GM18867 (cell line): Measurements from ENCODE around the gene MTIF2.
A peak's percentile ranks its signal among the peaks of the same experiment; 100 is the strongest.
"Not testable (repeated sequence)": the region's sequence is repeated elsewhere in the genome, so short reads cannot be mapped to it uniquely, and the experiment has no call there.

Experiments
- ATAC-seq: cut with Tn5 transposase; IDR thresholded peaks from one replicate; pipeline ENCODE4 v1.9.1; 2021; ENCODE audit warnings: mild to moderate bottlenecking, moderate library complexity; ENCODE audit not compliant: unreplicated experiment

Gene MTIF2, protein sequence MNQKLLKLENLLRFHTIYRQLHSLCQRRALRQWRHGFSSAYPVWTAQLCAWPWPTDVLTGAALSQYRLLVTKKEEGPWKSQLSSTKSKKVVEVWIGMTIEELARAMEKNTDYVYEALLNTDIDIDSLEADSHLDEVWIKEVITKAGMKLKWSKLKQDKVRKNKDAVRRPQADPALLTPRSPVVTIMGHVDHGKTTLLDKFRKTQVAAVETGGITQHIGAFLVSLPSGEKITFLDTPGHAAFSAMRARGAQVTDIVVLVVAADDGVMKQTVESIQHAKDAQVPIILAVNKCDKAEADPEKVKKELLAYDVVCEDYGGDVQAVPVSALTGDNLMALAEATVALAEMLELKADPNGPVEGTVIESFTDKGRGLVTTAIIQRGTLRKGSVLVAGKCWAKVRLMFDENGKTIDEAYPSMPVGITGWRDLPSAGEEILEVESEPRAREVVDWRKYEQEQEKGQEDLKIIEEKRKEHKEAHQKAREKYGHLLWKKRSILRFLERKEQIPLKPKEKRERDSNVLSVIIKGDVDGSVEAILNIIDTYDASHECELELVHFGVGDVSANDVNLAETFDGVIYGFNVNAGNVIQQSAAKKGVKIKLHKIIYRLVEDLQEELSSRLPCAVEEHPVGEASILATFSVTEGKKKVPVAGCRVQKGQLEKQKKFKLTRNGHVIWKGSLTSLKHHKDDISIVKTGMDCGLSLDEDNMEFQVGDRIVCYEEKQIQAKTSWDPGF

DNA sequence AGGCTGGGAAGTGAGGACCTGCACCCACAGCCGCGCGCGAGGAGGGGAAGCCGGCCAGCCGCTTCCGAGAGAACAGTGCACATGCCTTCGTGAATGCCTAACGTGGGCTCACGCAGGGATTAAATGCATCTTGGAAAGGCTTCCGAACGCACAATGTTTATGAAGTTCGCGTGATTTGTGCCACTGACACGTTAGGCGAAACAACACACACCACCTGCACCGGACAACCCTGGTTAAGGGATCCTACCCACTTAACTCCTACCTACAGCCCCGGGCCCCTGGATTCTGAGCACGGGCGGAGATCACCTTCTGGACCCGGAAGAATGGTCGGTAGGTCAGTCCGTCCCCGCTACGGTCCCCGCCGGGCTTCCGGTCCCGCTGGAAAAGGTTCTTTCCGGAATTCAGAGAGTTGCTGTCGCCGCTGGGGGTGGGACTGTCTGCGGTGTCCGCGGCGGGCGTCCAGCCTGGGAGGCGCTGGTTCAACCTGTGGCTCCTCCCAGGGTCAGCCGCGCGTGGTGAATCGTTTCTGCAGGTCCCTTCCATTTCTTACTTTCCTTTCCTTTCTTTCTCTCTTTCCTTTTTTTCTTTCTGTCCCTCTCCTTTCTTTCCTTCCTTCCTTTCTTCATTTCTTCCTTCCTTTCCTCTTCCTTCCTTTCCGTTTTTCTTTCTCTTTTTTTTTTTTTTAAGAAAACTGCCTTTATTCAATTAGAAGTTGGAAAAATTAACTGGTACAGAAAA lies at the start of gene MTIF2:
TSS of gene MTIF2 (minus strand) at position 325 of the 738 bp plus-strand sequence. CDS start 5,373 bp downstream, outside the sequence.
- ATAC-seq = peak; percentile 93

DNA sequence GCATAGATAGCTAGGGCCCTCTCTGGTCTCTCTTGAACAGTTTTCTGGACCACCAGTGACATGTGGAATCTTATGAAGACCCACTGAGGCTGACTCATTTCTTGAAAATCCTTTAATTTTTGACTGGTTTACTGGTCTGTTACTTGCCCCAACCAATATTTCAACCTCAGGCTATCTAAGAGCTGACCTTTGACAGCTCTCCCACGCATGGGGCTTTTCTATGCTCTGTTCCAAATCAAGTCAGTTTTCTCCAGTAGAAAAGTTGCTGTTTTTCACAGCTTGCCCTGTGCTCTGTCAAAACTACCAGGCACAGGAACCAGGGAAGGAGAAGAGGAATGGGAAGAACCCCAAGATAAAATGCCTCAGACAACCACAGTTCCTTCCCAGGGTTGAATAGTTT lies 46.0 kb upstream of the MTIF2 start:
- no peak for ATAC-seq

DNA sequence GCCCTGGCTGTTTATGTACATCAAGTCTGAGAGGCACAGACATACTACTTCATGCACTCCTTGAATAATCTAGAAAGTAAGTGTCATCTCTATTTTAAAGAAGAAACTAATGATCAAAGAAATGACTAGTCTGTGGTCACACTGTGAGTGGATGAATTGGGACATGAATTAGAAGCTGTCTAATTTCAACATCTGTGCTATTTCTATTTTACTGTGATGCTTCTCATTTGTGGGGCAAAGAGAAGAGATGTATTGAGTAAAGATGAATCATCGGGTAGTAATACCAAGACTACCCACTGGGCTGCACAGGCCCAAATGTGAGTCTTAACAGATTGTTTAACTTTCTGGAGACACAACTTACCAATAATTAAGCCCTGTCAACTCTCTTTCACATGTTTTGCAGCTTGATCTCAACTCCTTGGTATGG lies 42.4 kb upstream of the MTIF2 start:
- ATAC-seq = peak; percentile 94

DNA sequence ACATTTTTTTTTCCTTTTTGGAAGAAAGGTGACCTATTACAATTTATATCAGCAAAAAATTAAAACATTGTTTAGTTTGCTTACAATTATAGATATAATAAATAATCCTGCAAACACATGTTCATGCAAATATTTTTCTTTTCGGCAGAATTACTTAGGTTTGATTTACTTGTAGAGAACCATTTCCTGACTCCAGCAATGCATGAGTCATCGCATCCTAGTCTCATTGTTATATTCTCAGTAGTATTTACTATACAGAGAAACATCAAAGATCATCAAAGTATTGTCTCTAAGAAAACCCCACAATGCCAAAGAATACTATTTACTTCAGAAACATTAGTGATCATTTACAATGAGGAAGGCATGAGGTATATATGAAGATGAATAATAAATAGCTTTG lies 40.4 kb upstream of the MTIF2 start:
- no peak for ATAC-seq

DNA sequence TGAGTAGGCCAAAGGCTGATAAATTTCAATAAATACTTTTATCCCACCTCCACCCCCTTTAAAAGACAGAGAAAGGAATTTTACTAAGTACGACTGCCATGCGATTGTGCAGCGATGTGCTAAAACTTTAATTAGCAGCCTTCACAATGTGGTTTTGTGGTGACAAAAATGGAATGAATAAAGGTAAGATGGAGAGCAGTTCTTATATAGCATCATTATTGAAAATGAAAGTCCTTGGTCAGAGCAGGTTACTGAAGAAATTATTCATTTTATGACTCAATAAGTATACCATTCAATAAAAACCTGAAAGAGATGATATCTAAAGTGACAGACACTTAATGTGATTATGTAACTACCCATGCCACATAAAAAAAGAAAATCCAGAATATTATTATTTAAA lies 33.2 kb upstream of the MTIF2 start:
- ATAC-seq = peak; percentile 79

DNA sequence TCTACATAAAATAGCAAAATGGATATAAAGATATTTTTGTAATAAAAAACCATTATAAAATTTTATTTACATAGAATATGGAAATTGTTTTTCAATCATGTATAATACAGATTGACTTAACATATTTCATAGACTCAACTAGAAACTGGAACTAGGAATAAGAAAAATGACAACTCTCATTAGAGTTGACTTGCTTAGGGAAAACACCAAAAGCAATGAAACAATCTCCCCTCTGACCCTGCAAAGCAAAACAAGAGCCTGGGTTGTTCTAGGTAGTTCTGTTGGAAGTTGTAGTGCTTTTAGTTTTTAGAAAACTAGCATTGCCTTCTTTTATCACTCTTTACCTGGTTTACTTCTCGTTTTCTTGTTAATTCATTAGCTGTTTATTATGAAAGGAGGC lies 32.2 kb upstream of the MTIF2 start:
- no peak for ATAC-seq

DNA sequence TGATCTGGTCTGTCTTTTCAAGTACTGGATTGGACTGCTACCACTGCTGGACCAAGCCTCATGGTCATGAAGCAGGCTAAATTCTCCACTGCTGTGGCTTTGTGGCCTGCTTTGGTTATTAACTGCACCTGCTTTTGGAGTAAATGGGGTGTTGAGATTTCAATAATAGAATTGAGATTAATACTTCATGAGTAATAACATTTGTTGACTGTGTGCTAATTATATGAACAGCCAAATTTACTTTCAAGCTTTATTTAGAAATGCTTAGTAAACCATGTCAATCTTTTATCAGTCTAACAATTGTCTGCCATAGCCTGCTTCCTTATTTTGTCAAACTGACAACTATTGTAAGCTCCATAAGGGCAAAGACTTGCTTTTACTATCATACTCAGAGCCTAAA lies 27.4 kb upstream of the MTIF2 start:
- peak; percentile 56 for ATAC-seq

DNA sequence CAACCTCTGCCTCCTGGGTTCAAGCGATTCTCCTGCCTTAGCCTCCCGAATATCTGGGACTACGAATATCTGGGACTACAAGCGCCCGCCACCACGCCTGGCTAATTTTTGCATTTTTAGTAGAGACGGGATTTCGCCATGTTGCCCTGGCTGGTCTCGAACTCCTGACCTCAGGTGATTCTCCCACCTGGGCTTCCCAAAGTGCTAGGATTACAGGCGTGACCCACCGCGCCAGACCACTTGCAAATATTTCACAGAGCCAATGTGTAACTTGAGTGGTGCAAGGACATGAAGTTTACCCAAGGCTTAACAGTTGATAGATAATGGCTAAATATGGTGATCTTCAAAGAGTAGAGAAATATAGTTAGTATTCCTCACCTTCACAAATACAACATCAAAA lies 14.1 kb upstream of the MTIF2 start:
- ATAC-seq = no peak

DNA sequence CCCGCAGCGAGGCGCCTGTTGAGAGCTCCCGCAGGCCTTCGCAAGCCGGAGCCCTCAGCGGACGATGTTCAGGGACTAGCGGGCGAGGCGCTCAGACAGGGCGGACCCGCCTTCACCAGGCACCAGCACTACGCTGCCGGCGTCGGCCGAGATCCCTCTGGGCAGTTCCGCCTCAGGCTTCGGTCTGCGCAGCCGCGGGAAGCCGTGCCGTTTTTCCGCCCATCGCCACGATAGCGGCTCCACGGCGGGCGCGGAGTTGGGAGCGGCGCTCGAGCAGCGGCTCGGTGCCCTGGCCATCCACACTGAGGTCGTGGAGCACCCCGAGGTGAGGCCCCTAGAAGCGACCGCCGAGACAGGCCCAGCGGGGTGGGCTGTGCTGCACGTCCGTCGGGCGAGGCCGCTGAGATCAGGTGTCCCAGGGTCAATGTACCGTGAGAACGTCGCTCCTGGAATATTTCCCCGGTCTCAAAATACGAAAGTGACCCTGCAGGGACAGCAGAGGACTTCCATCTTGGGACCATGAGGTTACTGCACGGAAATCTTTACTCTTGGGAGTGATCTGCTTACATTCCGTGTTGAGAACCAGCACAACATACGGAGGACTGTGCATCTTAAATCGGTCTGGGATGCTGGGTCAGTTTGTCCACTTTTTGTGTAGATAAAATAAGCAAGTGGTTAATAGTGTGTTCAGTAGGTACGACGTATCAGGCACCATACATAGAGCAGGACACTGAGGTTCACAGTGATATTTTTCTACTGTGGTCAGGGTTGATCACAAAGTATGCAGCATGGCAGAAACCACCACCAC lies 13.3 kb upstream of the MTIF2 start:
- ATAC-seq = peak; percentile 99

DNA sequence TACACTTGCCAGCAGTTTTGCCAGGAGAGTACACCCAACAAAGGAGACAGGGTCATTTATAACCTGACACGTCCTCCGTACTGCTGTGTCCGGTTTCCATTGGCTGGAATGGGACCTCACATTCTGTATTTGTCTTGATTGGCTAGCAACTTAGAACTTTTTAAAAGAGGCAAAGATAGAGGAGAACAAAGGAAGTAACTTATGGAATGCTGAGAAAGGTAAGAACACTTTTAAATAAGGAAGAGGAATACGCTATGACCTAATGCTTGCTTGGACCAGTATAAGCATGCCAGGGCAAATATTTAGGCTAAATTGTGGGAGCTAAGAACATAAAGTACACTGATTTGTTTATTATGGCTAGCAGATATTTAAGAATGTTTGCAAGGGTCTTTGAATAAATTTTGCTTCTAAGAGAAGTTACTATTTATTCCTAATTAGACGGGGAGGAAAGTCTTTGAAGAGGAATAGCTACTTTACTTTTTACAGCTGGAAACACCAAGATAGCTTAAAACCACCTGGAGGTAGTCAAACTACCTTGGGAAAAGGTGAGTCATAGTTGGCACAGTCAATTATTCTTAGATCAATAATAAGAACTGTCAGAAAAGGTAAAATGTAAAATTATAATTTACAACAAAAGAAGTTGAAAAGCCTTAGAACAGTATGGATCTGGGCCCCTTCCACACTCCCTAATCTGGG lies 12.0 kb upstream of the MTIF2 start:
- not testable (repeated sequence) for ATAC-seq

DNA sequence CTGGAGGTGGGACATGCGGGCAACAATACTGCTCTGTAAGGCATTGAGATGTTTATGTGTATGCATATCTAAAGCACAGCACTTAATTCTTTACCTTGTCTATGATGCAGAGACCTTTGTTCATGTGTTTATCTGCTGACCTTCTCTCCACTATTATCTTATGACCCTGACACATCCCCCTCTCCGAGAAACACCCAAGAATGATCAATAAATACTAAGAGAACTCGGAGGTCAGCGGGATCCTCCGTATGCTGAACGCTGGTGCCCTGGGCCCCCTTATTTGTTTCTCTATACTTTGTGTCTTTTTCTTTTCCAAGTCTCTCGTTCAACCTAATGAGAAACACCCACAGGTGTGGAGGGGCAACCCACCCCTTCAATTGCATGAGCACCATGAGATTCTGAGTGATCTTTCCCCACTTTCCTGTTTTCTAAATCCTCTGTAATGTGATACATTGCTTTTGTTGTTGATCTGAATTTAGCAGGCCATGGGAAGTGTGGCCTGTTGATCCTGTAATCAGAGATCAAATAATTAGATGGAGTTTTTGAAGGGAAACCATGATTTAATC lies 10.9 kb upstream of the MTIF2 start:
- ATAC-seq = not testable (repeated sequence)

DNA sequence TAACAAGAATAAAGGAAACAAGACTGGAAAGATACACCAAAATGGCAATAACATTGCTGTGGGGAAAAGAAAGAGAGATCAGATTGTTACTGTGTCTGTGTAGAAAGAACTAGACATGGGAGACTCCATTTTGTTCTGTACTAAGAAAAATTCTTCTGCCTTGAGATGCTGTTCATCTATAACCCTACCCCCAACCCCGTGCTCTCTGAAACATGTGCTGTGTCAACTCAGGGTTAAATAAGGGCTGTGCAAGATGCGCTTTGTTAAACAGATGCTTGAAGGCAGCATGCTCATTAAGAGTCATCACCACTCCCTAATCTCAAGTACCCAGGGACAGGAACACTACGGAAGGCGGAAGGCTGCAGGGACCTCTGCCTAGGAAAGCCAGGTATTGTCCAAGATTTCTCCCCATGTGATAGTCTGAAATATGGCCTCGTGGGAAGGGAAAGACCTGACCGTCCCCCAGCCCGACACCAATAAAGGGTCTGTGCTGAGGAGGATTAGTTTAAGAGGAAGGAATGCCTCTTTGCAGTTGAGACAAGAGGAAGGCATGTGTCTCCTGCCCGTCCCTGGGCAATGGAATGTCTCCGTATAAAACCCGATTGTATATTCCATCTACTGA lies 10.3 kb upstream of the MTIF2 start:
- ATAC-seq = not testable (repeated sequence)

DNA sequence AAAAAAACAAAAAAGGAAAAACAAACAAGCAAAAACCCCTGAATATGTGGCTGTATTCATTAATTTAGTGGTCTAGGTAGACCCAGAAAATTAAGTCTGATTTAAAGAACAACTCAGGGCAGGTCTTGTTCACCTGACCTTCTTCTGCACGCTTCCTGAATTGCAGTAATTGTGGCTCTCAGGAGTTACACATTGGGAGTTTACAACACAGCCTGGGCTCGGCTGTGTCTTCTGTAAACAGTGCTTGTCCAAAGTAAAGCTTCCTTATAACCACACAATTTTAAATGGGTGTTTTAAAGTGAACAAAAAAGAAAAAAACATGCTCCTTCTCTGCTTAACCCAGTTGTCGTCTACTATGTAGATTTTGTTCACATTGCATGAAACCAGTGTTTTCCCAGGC lies 8.3 kb upstream of the MTIF2 start:
- ATAC-seq = no peak

DNA sequence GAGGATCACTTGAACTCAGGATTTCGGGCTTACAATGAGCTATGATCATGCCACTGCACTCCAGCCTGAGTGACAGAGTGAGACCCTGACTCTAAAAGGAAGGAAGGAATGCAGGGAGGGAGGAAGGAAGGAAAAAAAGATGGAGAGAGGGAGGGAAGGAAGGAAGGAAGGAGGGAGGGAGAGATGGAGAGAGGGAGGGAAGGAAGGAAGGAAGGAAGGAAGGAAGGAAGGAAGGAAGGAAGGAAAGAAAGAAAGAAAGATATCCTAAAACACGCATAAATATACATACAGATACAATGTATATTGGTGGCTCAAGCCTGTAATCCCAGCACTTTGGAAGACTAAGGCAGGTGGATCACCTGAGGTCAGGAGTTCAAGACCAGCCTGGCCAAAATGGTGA lies 5.3 kb upstream of the MTIF2 start:
- ATAC-seq = not testable (repeated sequence)

DNA sequence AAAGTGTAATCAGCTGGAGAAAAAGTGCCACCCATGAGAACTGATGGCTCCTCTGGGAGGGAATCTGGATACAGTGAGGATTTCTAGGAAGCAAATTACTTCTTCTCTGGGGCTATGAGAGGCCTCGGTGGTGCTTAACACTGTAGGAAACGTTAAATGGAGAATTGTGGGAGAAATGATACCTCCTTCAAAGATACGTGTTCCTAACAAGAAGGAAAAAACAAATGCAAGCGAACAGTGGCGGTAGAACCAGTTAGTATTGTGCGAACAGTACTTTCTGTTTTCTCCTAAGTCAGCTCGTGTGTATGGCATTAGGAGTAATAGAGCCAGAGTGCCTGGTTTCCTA lies 587 bp upstream of the MTIF2 start:
- ATAC-seq = no peak

DNA sequence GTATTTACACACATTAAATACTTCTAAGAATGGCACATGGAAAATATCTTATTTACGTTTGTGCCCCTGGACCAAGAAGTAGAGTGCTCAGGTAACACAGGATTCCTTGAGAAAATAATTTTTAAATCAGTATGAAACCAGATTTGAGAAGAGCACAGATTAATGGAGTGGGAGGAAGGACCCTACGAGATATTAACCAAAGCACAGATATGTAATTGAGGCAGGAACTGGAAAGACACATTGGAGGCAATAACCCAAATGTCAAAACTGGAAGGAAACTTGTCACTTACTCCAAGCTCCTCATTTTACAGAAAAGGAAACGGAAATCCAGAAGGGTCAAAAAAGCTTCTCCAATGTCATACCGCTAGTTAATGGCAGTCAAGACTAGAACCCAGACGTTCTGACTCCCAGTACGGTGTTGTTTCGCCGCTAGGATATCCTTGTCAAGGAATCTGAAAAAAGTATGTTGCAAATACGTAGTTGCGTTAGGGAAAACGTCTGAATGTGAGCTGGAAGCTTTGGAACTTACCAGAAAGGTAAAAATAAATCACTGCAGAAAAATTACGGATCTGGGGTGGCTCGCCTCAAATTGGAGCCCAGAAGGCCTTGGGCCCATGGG lies 634 bp downstream of the MTIF2 start:
- ATAC-seq = peak; percentile 2

DNA sequence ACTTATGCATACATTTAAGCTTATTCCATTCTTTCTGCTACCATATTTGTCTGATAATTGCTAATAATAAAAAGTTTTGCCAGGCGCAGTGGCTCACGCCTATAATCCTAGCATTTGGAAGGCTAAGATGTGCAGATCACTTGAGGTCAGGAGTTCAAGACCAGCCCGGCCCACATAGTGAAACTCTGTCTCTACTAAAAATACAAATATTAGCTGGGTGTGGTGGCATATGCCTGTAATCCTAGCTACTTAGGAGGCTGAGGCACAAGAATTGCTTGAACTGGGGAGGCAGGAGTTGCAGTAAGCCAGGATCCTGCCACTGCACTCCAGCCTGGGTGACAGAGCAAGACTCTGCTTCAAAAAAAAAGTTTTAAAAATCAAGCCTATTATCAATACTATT lies 9.4 kb downstream of the MTIF2 start:
- not testable (repeated sequence) for ATAC-seq

DNA sequence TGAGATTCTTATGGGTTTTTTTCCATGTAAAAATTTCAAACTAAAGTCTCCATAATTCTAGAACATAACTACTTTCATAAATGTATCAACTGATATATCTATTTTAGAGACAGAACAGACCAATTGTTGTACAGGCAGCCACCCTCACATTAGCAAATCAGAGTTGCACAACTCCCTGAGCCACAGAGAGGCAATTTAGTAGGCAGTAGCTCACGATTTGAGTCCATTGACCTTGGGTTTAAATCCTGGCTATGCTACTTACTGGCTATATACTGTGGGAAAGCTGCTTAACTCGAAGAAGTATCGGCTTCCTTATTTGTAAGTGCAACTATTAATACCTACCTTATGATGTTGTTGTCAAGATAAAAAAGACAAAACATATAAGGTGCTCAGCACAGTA lies 16.2 kb downstream of the MTIF2 start:
- ATAC-seq = no peak

DNA sequence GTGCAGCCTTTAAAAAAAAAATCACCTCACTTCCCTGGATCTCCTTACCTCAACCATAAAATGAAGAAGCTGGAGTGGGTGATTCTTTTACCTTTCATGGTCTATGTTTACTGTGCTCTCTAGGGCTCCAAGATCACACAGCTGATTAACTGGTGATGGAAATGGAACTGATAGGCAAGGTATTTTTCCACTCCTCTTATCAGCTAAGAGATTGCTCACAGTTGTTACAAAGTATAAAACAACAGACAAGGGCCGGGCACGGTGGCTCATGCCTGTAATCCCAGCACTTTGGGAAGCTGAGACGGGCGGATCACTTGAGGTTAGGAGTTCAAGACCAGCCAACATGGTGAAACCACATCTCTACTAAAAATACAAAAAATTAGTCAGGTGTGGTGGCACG lies 22.0 kb downstream of the MTIF2 start:
- no peak for ATAC-seq
